ENCODE results near the gene CEND1. TPM values are rescaled to one million over a fixed set of nuclear protein-coding genes. Genes with fewer than 3 reads are reported as not detected.

Gene CEND1
- total RNA-seq, 1 experiment from 2014 or later, result 19.8 TPM

DNA sequence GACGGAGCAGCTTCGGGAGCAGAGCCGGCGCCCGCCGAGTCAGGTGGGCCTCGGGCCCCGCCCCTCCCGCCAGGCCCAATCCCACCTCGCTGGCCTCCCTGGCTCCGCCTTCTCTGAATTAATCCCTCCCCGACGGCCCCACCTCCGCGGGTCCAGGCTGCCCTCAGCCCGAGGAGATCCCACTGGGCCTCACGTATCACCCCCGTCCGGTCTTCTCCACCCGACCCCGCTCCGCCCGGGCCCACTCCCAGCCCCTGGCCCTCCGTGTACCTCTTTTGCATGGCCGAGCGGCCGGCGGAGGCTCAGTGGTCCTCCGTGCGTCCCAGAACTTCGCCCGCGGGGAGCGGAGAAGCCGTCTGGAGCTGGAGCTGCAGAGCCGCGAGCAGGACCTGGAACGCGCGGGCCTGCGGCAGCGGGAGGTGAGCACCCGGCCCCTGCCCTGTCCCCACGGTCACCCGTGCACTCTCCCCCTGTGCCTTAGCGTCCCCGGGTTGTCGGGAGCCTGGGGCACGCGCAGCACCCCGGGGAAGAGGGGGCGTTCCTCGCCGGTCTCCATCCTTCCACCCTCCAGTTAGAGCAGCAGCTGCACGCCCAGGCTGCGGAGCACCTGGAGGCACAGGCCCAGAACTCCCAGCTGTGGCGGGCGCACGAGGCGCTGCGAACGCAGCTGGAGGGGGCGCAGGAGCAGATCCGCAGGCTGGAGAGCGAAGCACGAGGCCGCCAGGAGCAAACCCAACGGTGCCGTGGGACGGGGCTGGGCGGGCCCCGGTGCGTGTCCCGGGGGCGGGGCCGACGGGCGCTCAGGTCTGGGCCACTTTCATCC is 40.6 kb upstream of the CEND1 start:
- no peak overlapping the region for H2AFZ ChIP-seq (ENCODE audit: low read length)
- H3K9me3 ChIP-seq (ENCODE audit: low read length), result no peaks in the 10 kb centered on the region
- no peaks in the 10 kb centered on the region for H3K9me2 ChIP-seq (replicated peaks; ENCODE audit: insufficient read depth, low read length)
- no peaks in the 10 kb centered on the region for H3K36me3 ChIP-seq (ENCODE audit: insufficient read depth, low read length)
- H3K9ac ChIP-seq (ENCODE audit: low read length), result peak overlapping the region; percentile 63; the same call in 1 of the 2 replicates
- H3K27me3 ChIP-seq (ENCODE audit: low read length), result no peaks in the 10 kb centered on the region
- H4K20me1 ChIP-seq (ENCODE audit: insufficient read depth, low read depth, low read length), result peaks cover 34% of the 10 kb centered on the region
- H3K4me2 ChIP-seq (ENCODE audit: low read depth, low read length, poor library complexity, severe bottlenecking), result peak overlapping the region; percentile 90
- H3K27ac ChIP-seq (ENCODE audit: low read length), result no peak overlapping the region
- peak; percentile 92 for DNase-seq
- no peaks in the 10 kb centered on the region for H3K79me2 ChIP-seq (ENCODE audit: low read length)
- H3K4me3 ChIP-seq (ENCODE audit: low read length), result peak overlapping the region; percentile 68
- peaks cover 56% of the 10 kb centered on the region for H3K4me1 ChIP-seq (ENCODE audit: low read length)

GRCh38 chr11:829847-830294 is 40.0 kb upstream of the CEND1 start:
- no peak overlapping the region for H2AFZ ChIP-seq (ENCODE audit: low read length)
- H3K4me1 ChIP-seq (ENCODE audit: low read length), result peaks cover 56% of the 10 kb centered on the region
- H3K9me2 ChIP-seq (replicated peaks; ENCODE audit: insufficient read depth, low read length), result no peaks in the 10 kb centered on the region
- DNase-seq, result no peak
- peak overlapping the region; percentile 68 for H3K4me3 ChIP-seq (ENCODE audit: low read length)
- peaks cover 39% of the 10 kb centered on the region for H4K20me1 ChIP-seq (ENCODE audit: insufficient read depth, low read depth, low read length)
- no peaks in the 10 kb centered on the region for H3K27me3 ChIP-seq (ENCODE audit: low read length)
- H3K4me2 ChIP-seq (ENCODE audit: low read depth, low read length, poor library complexity, severe bottlenecking), result peak overlapping the region; percentile 90
- H3K36me3 ChIP-seq (ENCODE audit: insufficient read depth, low read length), result no peaks in the 10 kb centered on the region
- no peak overlapping the region for H3K27ac ChIP-seq (ENCODE audit: low read length)
- no peaks in the 10 kb centered on the region for H3K79me2 ChIP-seq (ENCODE audit: low read length)
- H3K9ac ChIP-seq (ENCODE audit: low read length), result peak overlapping the region; percentile 63
- H3K9me3 ChIP-seq (ENCODE audit: low read length), result no peaks in the 10 kb centered on the region

- Histone ChIP-seq H3K4me2 (ENCODE audit: low read depth, low read length, poor library complexity, severe bottlenecking) (peak overlapping the region; percentile 90), H3K4me3 (ENCODE audit: low read length) (peak overlapping the region; percentile 68)
Observed at GRCh38 chr11:829176-829846, 39.4 kb upstream of the CEND1 start.

GRCh38 chr11:828506-829175 is 38.8 kb upstream of the CEND1 start:
- H3K27ac ChIP-seq (ENCODE audit: low read length), result no peak overlapping the region
- peaks cover 36% of the 10 kb centered on the region for H4K20me1 ChIP-seq (ENCODE audit: insufficient read depth, low read depth, low read length)
- H3K9me2 ChIP-seq (replicated peaks; ENCODE audit: insufficient read depth, low read length), result no peaks in the 10 kb centered on the region
- H3K4me1 ChIP-seq (ENCODE audit: low read length), result peaks cover 54% of the 10 kb centered on the region
- H3K9me3 ChIP-seq (ENCODE audit: low read length), result no peaks in the 10 kb centered on the region
- peak overlapping the region; percentile 90 for H3K4me2 ChIP-seq (ENCODE audit: low read depth, low read length, poor library complexity, severe bottlenecking)
- no peaks in the 10 kb centered on the region for H3K36me3 ChIP-seq (ENCODE audit: insufficient read depth, low read length)
- no peak for DNase-seq
- H3K9ac ChIP-seq (ENCODE audit: low read length), result no peak overlapping the region
- no peak overlapping the region for H2AFZ ChIP-seq (ENCODE audit: low read length)
- no peaks in the 10 kb centered on the region for H3K27me3 ChIP-seq (ENCODE audit: low read length)
- no peak overlapping the region for H3K4me3 ChIP-seq (ENCODE audit: low read length)
- no peaks in the 10 kb centered on the region for H3K79me2 ChIP-seq (ENCODE audit: low read length)

More at GRCh38 chr11:829176-829846, 39.4 kb upstream of the CEND1 start:
- H3K79me2 ChIP-seq (ENCODE audit: low read length), result no peaks in the 10 kb centered on the region
- no peaks in the 10 kb centered on the region for H3K27me3 ChIP-seq (ENCODE audit: low read length)
- no peaks in the 10 kb centered on the region for H3K9me3 ChIP-seq (ENCODE audit: low read length)
- no peaks in the 10 kb centered on the region for H3K9me2 ChIP-seq (replicated peaks; ENCODE audit: insufficient read depth, low read length)
- no peaks in the 10 kb centered on the region for H3K36me3 ChIP-seq (ENCODE audit: insufficient read depth, low read length)
- H3K27ac ChIP-seq (ENCODE audit: low read length), result no peak overlapping the region
- no peak overlapping the region for H2AFZ ChIP-seq (ENCODE audit: low read length)
- DNase-seq, result peak; percentile 65
- H4K20me1 ChIP-seq (ENCODE audit: insufficient read depth, low read depth, low read length), result peaks cover 38% of the 10 kb centered on the region
- peaks cover 56% of the 10 kb centered on the region for H3K4me1 ChIP-seq (ENCODE audit: low read length)
- H3K9ac ChIP-seq (ENCODE audit: low read length), result peak overlapping the region; percentile 63

GRCh38 chr11:827897-828192 is 38.0 kb upstream of the CEND1 start, which contains the start of gene CRACR2B:
Gene CRACR2B (plus strand): TSS chr11:827919. CDS start chr11:828608, 689 bp downstream.
- Histone ChIP-seq H3K27ac (ENCODE audit: low read length) (no peak within 1 kb of the TSS), H3K4me2 (ENCODE audit: low read depth, low read length, poor library complexity, severe bottlenecking) (peak within 1 kb of the TSS; percentile 78), H3K4me1 (ENCODE audit: low read length) (peaks cover 48% of the 10 kb centered on the region), H3K79me2 (ENCODE audit: low read length) (no peaks in the 10 kb centered on the region), H3K9me3 (ENCODE audit: low read length) (no peaks in the 10 kb centered on the region), H3K4me3 (ENCODE audit: low read length) (peak within 1 kb of the TSS; percentile 70), H4K20me1 (ENCODE audit: insufficient read depth, low read depth, low read length) (peaks cover 33% of the 10 kb centered on the region), H2AFZ (ENCODE audit: low read length) (peak within 1 kb of the TSS; percentile 42; the same call in 1 of the 2 replicates), H3K27me3 (ENCODE audit: low read length) (no peaks in the 10 kb centered on the region), H3K9me2 (replicated peaks; ENCODE audit: insufficient read depth, low read length) (no peaks in the 10 kb centered on the region), H3K36me3 (ENCODE audit: insufficient read depth, low read length) (no peaks in the 10 kb centered on the region), H3K9ac (ENCODE audit: low read length) (peak within 1 kb of the TSS; percentile 64)
- no peak for DNase-seq

GRCh38 chr11:827146-827896 is 37.4 kb upstream of the CEND1 start:
- Histone ChIP-seq H3K4me3 (ENCODE audit: low read length) (peak overlapping the region; percentile 70), H4K20me1 (ENCODE audit: insufficient read depth, low read depth, low read length) (peaks cover 33% of the 10 kb centered on the region), H3K27me3 (ENCODE audit: low read length) (no peaks in the 10 kb centered on the region), H2AFZ (ENCODE audit: low read length) (peak overlapping the region; percentile 42; the same call in 1 of the 2 replicates), H3K9me2 (replicated peaks; ENCODE audit: insufficient read depth, low read length) (no peaks in the 10 kb centered on the region), H3K79me2 (ENCODE audit: low read length) (no peaks in the 10 kb centered on the region), H3K4me2 (ENCODE audit: low read depth, low read length, poor library complexity, severe bottlenecking) (peak overlapping the region; percentile 78), H3K4me1 (ENCODE audit: low read length) (peaks cover 45% of the 10 kb centered on the region), H3K27ac (ENCODE audit: low read length) (no peak overlapping the region), H3K9me3 (ENCODE audit: low read length) (no peaks in the 10 kb centered on the region), H3K9ac (ENCODE audit: low read length) (peak overlapping the region; percentile 64), H3K36me3 (ENCODE audit: insufficient read depth, low read length) (no peaks in the 10 kb centered on the region)
- peak; percentile 64 for DNase-seq

GRCh38 chr11:826836-827145 is 36.9 kb upstream of the CEND1 start:
- Histone ChIP-seq H4K20me1 (ENCODE audit: insufficient read depth, low read depth, low read length) (peaks cover 33% of the 10 kb centered on the region), H3K4me1 (ENCODE audit: low read length) (peaks cover 42% of the 10 kb centered on the region), H3K9me3 (ENCODE audit: low read length) (no peaks in the 10 kb centered on the region), H3K27me3 (ENCODE audit: low read length) (no peaks in the 10 kb centered on the region), H2AFZ (ENCODE audit: low read length) (peak overlapping the region; percentile 42; the same call in 1 of the 2 replicates), H3K36me3 (ENCODE audit: insufficient read depth, low read length) (no peaks in the 10 kb centered on the region), H3K9me2 (replicated peaks; ENCODE audit: insufficient read depth, low read length) (no peaks in the 10 kb centered on the region), H3K9ac (ENCODE audit: low read length) (peak overlapping the region; percentile 64), H3K27ac (ENCODE audit: low read length) (no peak overlapping the region), H3K79me2 (ENCODE audit: low read length) (no peaks in the 10 kb centered on the region), H3K4me2 (ENCODE audit: low read depth, low read length, poor library complexity, severe bottlenecking) (peak overlapping the region; percentile 78), H3K4me3 (ENCODE audit: low read length) (peak overlapping the region; percentile 70)
- DNase-seq, result no peak
